GM21576 (cell line): Measurements from ENCODE around the gene ZC3H7B.

Experiments
- ATAC-seq: cut with Tn5 transposase; IDR thresholded peaks from one replicate; pipeline ENCODE4 v1.9.1; 2021; ENCODE audit warnings: mild to moderate bottlenecking, moderate library complexity; ENCODE audit not compliant: unreplicated experiment

The ZC3H7B gene

DNA sequence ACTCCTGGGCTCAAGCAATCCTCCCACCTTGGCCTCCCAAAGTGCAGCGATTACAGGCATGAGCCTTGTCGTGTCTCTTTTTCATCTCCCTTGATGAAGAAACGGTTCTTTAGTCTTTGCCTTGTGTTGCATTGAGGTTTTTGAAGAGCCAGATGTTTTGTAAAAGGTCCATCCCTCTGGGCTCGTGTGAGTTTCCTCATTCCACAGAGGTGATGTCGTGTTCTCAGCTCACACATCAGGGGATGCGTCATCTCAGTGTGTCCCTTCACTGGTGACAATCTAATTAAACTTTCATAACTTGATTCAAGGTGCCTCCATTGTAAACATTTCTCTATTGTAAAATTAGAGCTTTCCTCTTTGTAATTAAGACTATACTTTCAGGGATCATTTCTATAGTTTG lies 50.7 kb downstream of the ZC3H7B start:
- ATAC-seq: no peak

DNA sequence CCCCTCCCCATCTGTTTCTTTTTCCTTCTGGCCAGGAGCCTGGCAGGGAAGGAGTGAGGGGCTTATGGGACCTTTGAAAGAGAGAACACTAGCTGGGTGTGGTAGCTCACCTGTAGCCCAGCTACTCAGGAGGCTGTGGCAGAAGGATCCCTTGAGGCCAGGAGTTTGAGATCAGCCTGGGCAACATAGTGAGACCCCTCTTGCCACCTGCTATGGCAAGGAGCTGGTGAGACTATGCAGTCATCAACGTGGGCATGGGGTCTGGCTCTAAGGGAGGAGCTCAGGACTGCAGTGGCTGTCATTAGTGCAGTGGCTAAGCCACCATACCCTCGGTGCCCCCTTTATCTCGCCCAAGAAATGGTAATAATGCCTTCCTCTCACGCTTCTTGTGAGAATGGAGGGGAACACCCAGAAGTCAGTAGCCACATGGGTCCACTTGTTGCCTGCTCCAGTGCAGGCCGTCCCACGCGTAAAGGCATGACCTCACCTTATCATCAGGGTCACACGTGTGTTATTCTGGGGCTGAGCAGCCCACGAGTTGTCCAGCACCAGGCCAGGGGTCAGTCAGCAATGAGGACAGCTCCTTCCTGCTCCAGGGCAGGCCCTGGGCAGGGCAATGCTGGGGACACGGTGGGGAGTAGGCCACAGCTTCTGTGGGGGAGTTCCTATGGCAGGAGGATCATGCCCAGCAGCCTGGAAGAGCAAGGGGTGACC lies 52.7 kb downstream of the ZC3H7B start:
- no peak for ATAC-seq

DNA sequence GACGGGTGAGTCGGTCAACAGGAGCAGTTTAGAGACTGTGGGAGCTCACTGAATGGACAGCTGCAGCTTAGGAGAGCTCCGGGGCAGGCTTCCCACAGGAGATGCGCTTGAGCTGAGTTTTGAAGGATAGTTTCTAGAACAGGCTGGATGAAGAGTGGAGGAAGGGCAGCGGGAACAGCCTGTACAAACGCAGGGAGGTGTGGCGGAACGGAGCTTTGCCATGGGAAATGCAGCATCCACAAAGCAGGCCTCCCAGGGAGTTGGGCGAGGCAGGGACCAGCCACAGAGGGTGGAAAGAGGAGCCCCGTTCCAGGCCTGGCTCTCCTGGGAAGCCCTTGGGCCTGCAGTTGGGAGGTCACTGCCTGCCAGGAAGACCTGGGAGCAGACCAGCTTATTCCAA lies 53.7 kb downstream of the ZC3H7B start:
- no peak for ATAC-seq

DNA sequence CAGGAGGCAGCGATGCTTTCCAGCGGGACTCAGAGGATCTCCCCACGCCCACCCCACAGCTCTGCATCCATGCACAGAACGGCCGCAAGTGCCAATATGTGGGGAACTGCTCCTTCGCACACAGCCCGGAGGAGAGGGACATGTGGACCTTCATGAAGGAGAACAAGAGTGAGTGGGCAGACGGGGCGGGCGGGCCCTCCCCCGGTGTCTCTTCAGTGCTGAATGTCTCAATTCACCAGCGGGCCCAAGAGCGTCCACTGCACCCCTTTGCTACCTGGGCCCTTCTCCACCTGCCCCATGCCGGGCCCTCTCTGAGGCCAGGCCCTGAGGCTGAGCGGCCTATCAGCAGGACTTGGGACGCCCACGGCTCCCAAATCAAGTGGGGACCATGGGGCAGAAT lies 54.6 kb downstream of the ZC3H7B start:
- no peak for ATAC-seq

DNA sequence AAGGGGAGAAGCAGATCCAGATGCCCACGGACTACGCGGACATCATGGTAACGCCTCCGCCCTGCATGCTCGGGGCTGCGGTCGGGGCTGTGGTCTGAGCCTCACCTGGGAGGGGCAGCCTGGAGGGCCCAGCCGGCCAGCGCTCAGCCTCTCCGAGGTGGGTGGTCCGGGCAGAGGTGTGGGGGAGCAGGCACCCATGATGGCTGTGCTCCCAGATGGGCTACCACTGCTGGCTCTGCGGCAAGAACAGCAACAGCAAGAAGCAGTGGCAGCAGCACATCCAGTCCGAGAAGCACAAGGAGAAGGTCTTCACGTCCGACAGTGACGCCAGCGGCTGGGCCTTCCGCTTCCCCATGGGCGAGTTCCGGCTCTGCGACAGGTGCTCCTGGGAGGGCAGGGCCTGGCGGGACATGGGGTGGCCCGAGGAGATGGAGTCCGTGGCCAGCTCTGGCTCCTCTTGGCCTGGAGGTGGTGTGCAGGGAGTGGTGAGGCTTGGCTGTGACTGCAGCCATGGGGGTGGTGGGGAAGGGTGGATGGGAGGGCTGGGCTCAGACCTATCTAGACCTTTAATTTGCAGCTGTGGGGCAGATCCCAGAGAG lies 55.2 kb downstream of the ZC3H7B start:
- no peak for ATAC-seq

DNA sequence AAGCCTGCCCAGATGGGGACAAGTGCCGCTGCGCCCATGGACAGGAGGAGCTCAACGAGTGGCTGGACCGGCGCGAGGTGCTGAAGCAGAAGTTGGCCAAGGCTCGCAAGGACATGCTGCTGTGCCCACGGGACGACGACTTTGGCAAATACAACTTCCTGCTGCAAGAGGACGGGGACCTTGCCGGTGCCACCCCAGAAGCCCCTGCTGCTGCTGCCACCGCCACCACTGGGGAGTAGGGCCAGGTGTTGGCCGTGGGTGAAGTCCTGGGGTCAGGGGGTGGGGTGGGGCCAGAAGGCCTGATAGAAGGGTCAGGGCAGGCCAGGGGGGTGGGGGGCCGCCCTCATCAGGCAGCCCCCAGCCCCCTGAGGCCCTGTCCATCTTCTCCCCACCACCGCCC lies 55.9 kb downstream of the ZC3H7B start:
- no peak for ATAC-seq

DNA sequence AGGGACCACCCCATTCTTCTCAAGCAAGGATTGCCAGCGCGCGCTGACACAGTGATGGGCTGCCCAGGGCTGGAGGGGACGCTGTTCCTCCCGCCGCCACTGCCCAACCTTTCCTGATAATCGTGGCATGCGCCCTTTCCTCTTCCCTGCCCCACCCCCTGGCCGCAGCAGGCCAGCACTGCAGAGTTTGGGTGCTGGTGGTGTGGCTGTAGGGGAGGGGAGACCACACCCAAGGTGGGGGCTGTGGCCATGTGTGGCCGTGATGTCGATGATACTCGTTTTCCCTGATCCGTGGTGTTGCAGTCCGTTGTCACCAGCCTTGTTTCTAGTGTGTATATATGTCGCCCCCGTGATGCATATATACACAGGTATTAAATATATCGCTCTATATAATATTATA lies 57.6 kb downstream of the ZC3H7B start:
- no peak for ATAC-seq

DNA sequence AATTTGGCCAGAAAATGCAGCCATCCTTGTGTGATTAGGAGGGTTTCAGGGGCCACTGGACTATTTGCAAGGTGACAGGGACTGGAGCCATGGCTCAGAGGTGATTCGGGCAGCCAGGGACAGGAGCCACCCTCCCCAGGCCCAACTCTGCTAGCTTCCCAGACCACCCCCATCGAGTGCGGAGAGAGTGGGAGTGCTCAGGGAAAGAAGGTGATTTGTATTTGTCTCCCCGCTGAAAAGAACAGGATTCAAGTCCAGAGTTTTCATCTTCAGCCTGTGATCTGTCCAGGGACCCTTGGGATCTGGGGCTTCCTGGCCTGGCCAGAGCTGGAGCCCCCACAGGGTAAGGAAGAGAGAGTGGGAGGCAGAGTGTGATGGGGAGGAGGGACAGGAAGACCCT lies 58.1 kb downstream of the ZC3H7B start:
- ATAC-seq: no peak

DNA sequence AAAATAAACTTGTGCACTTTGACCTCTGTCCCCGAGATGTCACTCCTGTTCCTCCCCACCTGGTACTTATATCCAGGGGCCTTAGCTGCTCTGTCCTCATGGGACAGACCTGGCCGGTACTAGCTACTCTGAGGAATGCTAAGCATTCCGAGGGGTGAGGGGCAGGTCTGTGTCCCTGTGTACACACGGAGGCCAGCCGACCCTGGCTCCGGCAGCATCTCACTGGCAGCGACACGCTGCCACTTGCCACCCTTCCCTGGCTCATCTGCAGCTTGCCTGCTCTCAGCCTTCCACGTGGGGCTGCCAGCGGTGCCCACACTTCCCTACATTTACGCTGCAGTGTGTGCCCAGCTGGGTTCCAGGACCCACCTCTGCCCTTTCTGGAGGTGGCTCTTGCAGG lies 58.8 kb downstream of the ZC3H7B start:
- ATAC-seq: no peak

DNA sequence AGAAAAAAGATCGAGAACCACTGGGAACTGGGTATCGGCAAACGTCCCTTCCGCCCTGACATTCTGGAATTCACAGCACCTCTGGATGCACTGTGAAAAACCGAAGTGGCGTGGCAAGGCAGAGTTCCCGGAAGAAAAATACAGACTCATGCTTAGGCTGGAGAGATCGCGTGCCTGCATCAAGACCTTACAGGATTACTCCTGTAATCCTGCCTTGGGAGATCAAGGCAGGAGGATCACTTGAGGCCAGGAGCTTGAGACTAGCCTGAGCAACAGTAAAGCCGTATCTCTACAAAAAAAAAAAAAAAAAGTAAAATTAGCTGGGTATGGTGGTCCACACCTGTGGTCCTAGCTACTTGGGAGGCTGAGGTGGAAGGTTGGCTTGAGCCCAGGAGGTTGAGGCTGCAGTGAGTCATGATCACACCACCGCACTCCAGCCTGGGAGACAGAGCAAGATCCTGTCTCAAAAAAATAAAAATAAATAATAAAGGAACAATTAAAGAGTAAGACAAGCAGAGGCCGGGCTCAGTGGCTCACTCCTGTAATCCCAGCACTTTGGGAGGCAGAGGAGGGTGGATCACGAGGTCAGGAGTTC lies 60.5 kb downstream of the ZC3H7B start:
- ATAC-seq: no peak

DNA sequence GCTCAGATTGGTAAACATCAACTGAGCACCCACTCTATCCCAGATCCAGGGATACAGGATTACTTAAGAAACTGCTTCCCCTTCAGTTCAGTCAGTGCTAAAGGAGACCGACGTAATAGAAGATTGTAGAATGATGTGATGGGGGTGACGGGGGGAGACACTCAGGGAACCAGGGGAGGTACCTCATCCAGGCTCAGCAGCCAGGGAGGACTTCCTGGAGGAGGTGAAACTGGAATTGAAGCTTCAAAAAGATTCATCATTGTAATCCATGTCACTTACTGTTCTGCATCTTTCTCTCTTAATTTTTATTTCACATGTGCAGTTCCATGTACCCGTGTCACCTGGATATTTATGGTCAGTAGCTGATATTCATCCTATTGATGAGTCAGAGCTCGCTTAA lies 61.3 kb downstream of the ZC3H7B start:
- no peak for ATAC-seq

DNA sequence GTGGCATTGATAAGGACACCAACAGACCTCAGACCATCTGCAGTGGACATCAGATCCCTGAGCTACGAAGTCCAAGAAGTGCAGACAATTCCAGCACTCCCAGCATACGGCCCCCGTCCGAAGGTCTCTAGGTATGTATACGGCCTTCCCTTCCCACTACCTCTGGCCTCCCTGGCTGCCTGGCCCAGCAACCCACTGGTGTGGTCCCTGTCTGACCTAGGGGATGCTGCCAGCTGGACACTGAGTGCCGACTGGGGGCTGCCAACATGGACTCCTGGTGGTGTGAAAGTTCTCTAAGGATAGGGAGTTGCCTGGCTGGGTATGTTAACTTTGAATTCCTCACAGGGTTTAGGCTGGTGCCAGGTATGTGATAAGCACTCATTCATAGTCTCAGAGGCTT lies 62.9 kb downstream of the ZC3H7B start:
- no peak for ATAC-seq

DNA sequence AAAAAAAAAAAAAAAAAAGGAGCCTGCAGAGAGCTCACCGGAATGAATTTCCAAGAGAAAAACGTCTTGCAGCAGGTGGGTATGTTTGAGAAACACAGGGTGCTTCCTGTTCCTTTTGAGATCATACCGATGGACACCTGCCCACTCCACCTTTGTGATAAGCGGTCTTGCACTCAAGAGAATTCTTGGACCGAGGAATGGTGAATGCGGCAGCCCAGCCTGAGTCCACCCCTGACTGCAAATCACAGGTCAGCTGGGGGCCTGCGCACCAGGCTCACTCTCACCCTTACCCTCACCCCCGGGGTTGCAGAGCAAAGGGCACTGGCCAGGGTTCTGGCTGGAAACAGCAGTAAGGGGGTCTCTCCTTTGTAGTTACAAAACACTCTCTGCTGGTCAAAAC lies 63.6 kb downstream of the ZC3H7B start:
- no peak for ATAC-seq

DNA sequence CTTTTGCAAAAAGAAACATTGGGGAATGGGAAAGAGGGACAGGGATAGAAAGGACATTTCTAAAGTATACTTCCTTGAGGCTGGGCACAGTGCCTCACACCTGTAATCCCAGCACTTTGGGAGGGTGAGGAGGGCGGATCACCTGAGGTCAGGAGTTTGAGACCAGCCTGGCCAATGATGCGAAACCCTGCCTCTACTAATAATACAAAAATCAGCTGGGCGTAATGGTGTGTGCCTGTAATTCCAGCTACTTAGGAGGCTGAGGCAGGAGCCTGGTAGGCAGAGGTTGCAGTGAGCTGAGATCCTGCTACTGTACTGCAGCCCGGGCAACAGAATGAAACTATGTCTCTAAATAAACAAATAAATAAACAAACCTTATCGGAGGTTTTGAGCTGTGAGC lies 64.1 kb downstream of the ZC3H7B start:
- no peak for ATAC-seq

DNA sequence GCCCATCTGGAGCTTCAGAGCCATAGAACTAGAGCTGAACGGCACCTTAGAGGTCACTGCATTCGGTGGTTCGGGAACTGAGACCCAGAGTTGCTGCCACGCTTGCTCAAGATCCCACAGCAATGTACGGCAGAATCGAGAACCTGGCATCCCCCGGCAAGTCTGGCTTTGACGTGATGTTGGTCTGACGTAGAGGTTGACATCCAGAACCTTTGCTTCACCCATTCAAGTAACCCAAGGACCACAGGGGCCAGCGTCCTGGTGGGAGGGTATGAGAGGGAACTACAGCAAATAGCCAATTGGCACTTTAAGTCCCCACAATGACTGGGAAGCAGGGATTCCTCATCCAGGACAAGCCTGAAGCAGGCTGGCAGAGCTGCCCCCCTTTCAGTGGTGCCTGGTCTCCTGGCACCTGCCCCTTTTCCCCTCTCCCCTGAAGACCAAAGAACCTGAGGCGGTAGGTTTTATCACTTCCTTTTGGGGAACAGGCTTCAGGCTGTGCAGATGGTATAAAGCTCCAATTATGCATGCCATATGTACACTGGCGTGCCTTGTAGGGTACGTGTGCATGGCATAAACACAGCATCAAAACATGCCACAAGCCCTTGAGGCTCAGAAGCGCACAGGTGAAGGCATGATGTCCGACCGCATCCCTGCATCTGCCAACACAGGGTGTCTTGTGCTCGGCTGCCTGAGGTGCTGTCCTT lies 65.2 kb downstream of the ZC3H7B start:
- no peak for ATAC-seq

DNA sequence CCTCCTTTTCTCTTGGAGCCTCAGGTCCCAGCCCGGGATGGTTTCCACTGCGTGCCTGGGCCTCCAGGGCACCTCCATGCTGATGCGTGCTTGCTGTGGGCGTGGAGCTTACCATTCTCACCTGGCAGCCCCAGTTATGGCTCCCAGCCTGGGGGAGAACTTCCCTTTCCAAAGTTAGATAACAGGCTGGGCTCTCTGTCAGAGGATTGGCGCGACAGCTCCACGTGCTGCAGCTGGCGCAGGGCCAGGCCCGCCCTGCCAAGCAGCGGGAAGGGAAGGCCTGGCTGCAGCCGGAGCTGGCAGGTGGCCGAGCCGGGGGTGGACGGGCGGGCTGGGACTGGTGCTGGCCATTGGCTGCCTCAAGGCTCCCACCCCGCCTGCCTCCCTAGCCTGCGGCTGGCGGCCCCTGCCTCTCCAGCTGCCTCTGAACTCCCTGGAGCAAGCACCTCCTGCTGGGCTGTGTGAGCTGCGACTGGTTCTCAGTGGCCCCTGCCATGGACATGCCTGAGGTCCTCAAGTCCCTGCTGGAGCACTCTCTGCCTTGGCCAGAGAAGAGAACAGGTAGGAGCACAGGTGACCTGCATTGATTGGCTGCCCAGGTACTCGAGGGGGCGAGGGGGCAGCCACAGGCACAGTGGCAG lies 65.8 kb downstream of the ZC3H7B start:
- no peak for ATAC-seq

DNA sequence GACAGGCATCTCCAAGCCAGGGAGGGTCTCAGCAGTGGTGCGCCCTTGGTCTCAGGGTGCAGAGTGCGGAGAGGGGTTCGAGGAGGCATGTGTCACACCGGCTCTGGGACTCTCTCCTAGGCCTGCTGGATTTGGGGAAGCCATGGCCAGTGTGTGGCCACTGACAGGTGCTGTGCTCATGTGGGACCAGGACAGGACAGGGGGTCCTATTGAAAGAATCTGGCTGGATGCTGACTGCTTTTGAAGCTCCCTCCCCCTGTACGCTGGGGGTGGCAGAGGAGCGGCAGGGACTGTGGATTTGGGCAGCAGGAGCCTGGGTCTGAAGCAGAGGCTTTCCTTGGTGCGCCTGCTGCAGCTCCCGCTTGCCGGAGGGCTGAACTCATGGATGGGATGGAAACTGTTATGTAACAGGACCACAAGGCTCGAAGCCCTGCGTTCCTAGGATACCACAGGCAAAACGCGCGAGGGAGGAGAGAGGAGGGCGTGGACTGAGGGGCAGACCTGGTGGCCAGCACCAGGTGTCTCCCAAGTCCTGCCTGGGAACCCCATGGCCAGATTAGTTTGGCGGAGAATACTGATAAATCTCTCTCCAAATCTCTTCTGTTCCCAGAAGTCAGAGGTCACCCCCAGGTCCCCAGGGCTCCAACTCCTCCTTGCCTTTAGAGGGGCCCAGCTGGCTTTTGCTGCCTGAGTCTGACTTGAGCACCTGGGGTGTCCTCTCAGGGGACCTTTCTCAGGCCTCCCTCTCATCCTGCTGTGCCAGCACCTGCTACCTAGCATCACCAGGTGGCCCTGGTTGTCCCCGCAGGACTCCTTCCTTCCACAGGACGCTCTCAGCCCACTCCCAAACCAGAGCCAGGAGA lies 66.6 kb downstream of the ZC3H7B start:
- ATAC-seq: no peak

DNA sequence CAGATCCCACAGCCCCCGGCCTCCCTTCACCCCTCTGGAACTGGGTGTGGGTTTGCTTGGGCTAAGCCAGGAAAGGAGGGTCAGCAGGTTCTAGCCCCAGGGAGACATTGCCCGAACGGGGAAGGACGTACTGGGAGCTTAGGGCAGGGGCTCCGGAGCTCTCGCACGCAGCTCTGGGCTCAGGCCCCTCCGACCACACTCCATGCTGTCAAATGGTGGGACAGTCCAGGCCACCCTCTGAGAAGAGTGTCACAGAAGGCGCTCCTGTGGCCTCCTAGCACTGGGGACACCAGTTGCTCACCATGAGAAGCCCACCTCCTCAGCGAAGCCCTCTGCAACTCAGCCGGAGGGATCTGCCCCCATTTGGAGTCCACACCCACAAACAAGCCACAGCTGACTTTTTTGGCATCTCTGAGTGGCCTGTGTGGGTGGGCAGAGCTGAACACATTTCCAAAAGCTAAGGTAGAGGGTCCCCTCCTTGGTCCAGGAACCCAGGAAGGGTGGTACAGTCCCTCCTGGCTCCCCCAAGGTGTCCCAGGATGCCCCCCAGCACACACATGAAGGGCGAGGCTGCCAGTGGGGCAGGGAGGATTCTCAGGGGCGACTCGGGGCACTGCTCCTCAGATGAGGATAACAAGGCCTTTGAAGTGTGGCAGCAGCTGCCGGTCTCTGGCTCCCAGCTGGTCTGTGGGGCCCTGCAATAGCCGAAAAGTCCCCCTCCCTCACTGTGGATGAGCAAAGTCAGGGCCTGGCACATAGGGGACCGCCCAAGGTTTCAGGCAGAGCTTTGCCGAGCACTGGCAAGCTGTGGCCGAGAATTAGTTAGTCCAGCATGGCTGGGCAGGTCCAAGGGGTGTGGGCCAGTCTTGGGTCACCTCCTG lies 67.5 kb downstream of the ZC3H7B start:
- ATAC-seq: no peak

DNA sequence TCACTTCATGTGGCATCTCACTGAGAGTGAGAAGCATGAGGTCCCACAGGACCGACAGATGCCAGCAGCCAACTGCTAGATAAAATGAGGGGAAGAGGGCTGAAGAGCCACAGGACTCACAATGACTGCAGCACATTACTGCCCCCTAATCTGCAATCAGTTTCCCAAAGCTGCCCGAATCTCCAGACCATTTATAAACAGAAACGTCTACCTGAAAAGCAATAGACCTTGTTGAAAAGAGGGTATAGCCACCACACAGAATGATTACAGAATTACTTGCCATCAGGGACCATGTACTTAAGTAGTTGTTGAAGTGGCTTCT lies 68.1 kb downstream of the ZC3H7B start:
- no peak for ATAC-seq

DNA sequence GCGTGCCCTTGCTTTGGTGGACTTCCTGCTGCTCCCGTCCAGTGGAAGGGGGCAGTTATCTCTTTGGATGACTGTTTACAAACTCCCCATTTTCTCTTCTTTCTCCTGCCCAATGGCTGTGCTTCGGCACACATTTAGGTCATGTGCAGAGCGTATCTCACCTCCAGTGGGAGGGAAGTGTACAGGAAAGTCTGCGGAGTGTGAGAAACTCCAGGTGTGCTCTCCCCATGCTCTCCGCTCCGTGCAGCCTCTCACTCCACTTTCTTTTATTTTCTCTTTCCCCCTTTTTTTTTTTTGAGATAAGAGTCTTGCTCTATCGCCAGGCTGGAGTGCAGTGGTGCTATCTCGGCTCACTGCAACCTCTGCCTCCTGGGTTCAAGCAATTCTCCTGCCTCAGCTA lies 68.5 kb downstream of the ZC3H7B start:
- no peak for ATAC-seq
